B cell (primary cell): ENCODE data around the gene PARD3B.

Source experiments
- CTCF ChIP-seq: fragments of 200-600 bp; IDR thresholded peaks from one replicate; pipeline ENCODE4 v1.8.0; 2022; ENCODE audit warnings: antibody characterized with exemption, mild to moderate bottlenecking
- EZH2 ChIP-seq: IDR thresholded peaks from 2 replicates; pipeline ENCODE4 v1.6.1; 2012; ENCODE audit warnings: borderline replicate concordance, low read depth, mild to moderate bottlenecking, moderate library complexity, low read length; ENCODE audit not compliant: insufficient read depth, poor library complexity, severe bottlenecking

- TF ChIP-seq EZH2 (no peak), CTCF (no peak)
These were observed 12.3 kb downstream of the PARD3B start for GRCh38 chr2:204557604-204558003.
